HG02571 (cell line): ENCODE data around the gene ALPK3.

Experiments
- ATAC-seq: cut with Tn5 transposase; IDR thresholded peaks from one replicate; pipeline ENCODE4 v1.9.1; 2021; ENCODE audit warnings: mild to moderate bottlenecking, moderate library complexity; ENCODE audit not compliant: unreplicated experiment

ALPK3 gene

DNA sequence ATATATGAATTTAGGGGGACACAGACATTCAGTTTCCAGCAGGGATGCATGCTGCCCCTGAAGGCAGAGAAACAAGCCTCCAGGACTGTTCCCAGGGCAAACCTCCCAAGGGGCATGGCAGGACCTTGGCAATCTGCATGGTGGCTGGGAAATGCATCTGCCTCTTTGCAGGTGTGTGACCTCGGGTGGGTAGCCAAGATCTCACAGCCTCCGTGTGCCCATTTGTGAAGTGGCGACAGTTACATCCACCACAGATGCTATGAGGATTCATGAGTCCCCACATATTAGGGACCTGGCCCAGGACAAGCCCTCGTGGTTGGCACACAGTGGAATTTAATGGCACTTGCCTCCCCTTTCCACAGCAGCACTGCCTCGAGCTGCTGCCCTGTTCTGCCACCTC is 97.2 kb downstream of the ALPK3 start:
- ATAC-seq: no peak

DNA sequence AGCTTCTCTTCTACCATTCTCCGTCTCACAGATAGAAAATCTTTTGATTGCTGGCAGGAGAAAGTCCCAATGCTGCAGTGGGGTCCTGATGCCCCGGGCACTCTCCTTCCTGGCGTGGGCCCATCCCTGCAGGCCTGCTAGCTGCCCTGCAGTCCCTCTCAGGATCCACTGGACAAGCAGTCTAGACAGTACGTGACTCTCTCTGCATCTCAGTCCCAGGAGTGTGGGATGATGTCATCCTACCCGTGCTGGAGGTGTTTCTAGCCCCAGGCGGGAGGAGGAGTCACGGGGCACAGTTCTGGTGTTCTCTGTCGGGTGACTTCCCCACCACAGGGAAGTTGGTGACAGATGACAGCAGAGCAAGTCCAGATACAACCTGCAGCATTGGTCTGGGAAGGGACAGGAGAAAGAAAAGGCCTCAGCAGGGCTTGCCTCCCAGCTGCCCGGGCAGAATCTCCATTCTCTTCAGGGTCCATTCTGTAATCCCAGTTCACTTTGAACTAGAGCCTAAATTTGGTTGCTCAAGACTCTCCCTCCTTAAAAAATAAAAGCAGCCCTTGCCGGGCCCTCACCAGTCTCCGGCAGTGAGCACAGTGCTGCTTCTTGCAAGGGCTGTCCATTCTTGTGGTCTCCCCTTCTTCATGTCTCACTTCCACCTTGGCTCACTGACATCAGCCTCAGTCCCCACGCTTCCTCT is 97.9 kb downstream of the ALPK3 start:
- peak; percentile 96 for ATAC-seq

DNA sequence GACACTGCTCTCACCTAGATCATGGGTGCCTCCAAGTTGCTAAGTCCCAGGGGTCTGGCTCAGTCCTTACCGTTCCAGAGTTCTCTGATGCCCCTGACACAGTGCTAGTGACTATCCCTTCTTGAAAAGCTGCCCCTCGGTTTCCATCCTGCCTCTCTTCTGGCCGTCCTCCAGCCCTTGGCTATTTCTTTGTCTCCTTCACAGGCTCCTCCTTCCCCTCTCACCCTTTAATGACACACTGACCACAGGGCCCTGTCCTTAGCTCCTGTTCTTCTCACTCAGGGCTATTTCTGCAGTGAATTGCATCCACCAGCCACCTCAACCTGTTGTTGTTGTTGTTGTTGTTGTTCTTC is 98.4 kb downstream of the ALPK3 start:
- no peak for ATAC-seq

DNA sequence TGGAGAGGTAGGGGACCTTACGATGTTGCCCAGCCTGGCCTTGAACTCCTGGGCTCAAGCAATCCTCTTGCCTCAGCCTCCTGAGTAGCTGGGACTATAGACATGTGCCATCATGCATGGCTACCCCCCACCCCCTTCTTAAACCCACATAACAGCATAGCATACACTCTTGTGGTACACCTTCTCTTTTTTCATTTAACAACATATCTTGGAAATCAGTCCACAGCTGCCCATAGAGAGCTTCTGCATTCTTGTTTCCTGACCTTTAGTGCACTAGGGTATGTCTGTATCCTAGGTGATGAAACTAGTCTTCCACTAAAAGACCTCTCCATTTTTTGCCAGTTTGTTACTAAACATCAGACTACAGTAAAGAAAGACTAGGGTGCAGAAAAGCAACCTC is 100.3 kb downstream of the ALPK3 start:
- no peak for ATAC-seq

DNA sequence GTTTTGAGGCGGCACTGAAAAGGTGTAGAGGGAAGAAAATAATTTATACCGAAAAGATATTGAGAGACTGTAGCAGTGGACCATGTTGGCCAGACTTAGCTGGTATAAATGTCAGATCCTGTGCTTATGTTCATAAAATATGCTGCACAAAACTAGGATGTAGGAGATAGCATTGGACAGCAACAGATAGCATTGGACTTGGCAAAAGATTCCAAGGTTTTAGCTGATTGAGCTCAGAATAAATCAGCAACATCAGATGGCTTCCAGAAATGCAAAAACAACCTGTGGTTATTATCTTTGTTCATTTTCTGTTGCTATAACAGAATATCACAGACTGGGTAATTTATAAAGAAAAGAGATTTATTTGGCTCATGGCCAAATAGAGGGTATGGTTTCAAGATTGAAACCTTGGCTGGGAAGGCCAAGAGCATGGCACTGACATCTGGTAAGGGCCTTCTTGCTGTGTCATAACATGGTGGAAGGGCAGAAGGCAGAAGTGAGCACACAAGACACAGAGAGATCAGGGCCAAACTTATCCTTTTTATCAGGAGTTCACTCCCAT is 102.0 kb downstream of the ALPK3 start:
- no peak for ATAC-seq

DNA sequence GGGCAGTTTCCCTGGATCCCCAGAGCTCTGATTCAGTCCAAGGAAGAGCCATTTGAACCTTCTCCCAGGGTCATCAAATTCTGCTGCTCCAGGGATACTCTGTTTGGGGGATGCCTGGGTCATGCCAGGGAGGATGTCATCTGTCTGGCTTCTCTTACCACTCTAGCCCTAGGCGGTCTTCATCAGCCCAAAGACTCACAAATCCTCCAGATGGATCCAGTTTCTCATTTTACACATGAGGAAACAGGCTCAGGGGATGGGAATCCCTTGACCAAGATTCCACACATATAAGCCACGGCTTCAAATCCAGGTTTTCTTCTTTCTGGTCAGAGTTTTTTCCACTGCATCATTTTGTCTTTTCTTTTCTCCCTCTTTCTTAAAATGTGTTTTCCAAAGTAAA is 104.0 kb downstream of the ALPK3 start:
- no peak for ATAC-seq

DNA sequence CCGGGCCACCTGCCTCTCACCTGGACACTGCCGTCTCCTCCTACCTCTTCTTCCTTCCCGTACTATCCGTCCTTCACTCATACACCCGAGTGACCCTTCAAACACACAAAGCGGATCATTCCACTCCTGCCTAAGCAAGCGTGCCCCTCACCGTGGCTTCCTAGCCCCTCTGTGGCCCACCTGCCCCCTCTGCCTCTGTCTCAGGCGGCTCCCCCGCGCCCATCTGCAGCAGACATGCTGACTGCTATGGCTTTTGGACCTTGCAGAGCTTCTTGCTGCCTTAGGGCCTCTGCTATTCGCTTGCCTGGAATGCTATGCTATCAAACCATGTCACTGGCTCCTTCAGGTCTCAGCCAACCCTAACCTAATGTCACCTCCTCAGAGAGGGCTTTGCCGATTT is 105.4 kb downstream of the ALPK3 start:
- ATAC-seq: no peak
